Hepatocyte (in vitro differentiated cells): ENCODE data around the gene MBOAT2. TPM values are rescaled to one million over a fixed set of nuclear protein-coding genes. Genes with fewer than 3 reads are reported as not detected.

Source experiments
- DNase-seq: peaks from one replicate; pipeline ENCODE4 v3.0.0-alpha.2; 2016; ENCODE audit warnings: low spot score
- H2AFZ ChIP-seq: fragments of 200-600 bp; sonication (generic); 2 replicates; pipeline ENCODE4 v1.6.0; 2016; ENCODE audit warnings: antibody characterized with exemption, mild to moderate bottlenecking
- H3K27ac ChIP-seq: fragments of 200-600 bp; sonication (generic); 2 replicates; pipeline ENCODE4 v1.5.1; 2016; ENCODE audit warnings: mild to moderate bottlenecking
- H3K27me3 ChIP-seq: fragments of 200-600 bp; sonication (generic); 2 replicates; pipeline ENCODE4 v1.6.1; 2016
- H3K36me3 ChIP-seq: fragments of 200-600 bp; sonication (generic); replicated peaks from 2 replicates; pipeline ENCODE4 v1.5.1; 2016; ENCODE audit warnings: low read depth; ENCODE audit not compliant: insufficient read depth
- H3K4me1 ChIP-seq: fragments of 200-600 bp; sonication (generic); 2 replicates; pipeline ENCODE4 v1.5.1; 2016; ENCODE audit warnings: mild to moderate bottlenecking, moderate library complexity; ENCODE audit not compliant: insufficient read depth
- H3K4me2 ChIP-seq: fragments of 200-600 bp; sonication (generic); 2 replicates; pipeline ENCODE4 v1.6.0; 2016
- H3K4me3 ChIP-seq: fragments of 200-600 bp; sonication (generic); 2 replicates; pipeline ENCODE4 v1.5.1; 2016; ENCODE audit warnings: mild to moderate bottlenecking
- H3K79me2 ChIP-seq: fragments of 200-600 bp; sonication (generic); 2 replicates; pipeline ENCODE4 v1.6.0; 2017; ENCODE audit warnings: mild to moderate bottlenecking
- H3K9me2 ChIP-seq: fragments of 200-600 bp; sonication (generic); replicated peaks from 2 replicates; pipeline ENCODE4 v1.6.0; 2017; ENCODE audit warnings: mild to moderate bottlenecking; ENCODE audit not compliant: insufficient read depth
- H3K9me3 ChIP-seq: fragments of 200-600 bp; sonication (generic); 2 replicates; pipeline ENCODE4 v1.5.1; 2016; ENCODE audit warnings: low read depth, mild to moderate bottlenecking
- H4K20me1 ChIP-seq: fragments of 200-600 bp; sonication (generic); 2 replicates; pipeline ENCODE4 v1.6.0; 2016; ENCODE audit warnings: mild to moderate bottlenecking; ENCODE audit not compliant: insufficient read depth, poor library complexity, severe bottlenecking
- CTCF ChIP-seq: fragments of 200-600 bp; sonication (generic); IDR thresholded peaks from 2 replicates; pipeline ENCODE4 v1.5.1; 2016; ENCODE audit warnings: antibody characterized with exemption, mild to moderate bottlenecking; ENCODE audit not compliant: poor library complexity
- EZH2 ChIP-seq: fragments of 200-600 bp; sonication (generic); IDR thresholded peaks from 2 replicates; pipeline ENCODE4 v1.6.1; 2016; ENCODE audit warnings: antibody characterized with exemption, mild to moderate bottlenecking, borderline replicate concordance
- EZH2phosphoT487 ChIP-seq: fragments of 200-600 bp; sonication (generic); IDR thresholded peaks from one replicate; pipeline ENCODE4 v1.6.1; 2018; ENCODE audit warnings: antibody characterized with exemption, mild to moderate bottlenecking, low read depth, moderate library complexity; ENCODE audit not compliant: unreplicated experiment, severe bottlenecking
- WGBS: methylation state at CpG from one replicate; pipeline ENCODE4 v1.1.6; 2016; ENCODE audit warnings: low lambda C conversion rate; ENCODE audit errors: missing lambda C conversion rate; 5-methylcytosine and 5-hydroxymethylcytosine counted together
- polyA plus RNA-seq: library from polyadenylated mRNA; unstranded; fragments of >200 nt; fragmentation: Nextera tagmentation; extraction: Ambion mirVana; gene quantifications from 2 replicates; pipeline ENCODE4 v1.2.1, GENCODE V29; 2016
- total RNA-seq: library from RNA; depleted of rRNA; stranded (reverse); fragments of >200 nt; gene quantifications from 2 replicates; pipeline ENCODE4 v1.2.3, GENCODE V29; 2014

MBOAT2 gene
- total and polyA plus RNA-seq, 2 experiments from 2014 or later: 22.8 to 35.2 TPM

GRCh38 chr2:8847400-8847799 lies 156.1 kb downstream of the MBOAT2 start:
- WGBS: 75% methylated on average over 6 of the region's 6 CpGs
- no peak overlapping the region for H3K4me3 ChIP-seq
- DNase-seq: no peak
- no peaks in the 10 kb centered on the region for H3K79me2 ChIP-seq
- no peaks in the 10 kb centered on the region for H3K36me3 ChIP-seq
- no peaks in the 10 kb centered on the region for H3K27me3 ChIP-seq
- TF ChIP-seq CTCF: no peak
- TF ChIP-seq EZH2phosphoT487: no peak
- no peak for TF ChIP-seq EZH2
- H3K4me2 ChIP-seq: no peak overlapping the region
- no peaks in the 10 kb centered on the region for H3K4me1 ChIP-seq
- no peaks in the 10 kb centered on the region for H3K9me2 ChIP-seq
- no peak overlapping the region for H2AFZ ChIP-seq
- no peaks in the 10 kb centered on the region for H4K20me1 ChIP-seq
- H3K9me3 ChIP-seq: no peaks in the 10 kb centered on the region
- H3K27ac ChIP-seq: peak overlapping the region; percentile 43

GRCh38 chr2:8841932-8842331 lies 161.6 kb downstream of the MBOAT2 start:
- H3K9me2 ChIP-seq: no peaks in the 10 kb centered on the region

GRCh38 chr2:8840475-8841091 lies 162.9 kb downstream of the MBOAT2 start:
- no peak overlapping the region for H3K27ac ChIP-seq
- H3K4me2 ChIP-seq: no peak overlapping the region
- WGBS: 59% methylated on average over 12 of the region's 12 CpGs

More at GRCh38 chr2:8841932-8842331, 161.6 kb downstream of the MBOAT2 start:
- 88% methylated on average over 4 of the region's 4 CpGs for WGBS
- Histone ChIP-seq H3K4me3 (no peak overlapping the region), H3K27me3 (no peaks in the 10 kb centered on the region), H3K4me1 (no peaks in the 10 kb centered on the region), H3K27ac (no peak overlapping the region), H3K4me2 (no peak overlapping the region), H3K79me2 (peaks cover 7% of the 10 kb centered on the region), H2AFZ (no peak overlapping the region), H3K9me3 (no peaks in the 10 kb centered on the region), H4K20me1 (no peaks in the 10 kb centered on the region), H3K36me3 (no peaks in the 10 kb centered on the region)
- TF ChIP-seq CTCF (no peak), EZH2 (no peak)
- no peak for DNase-seq

More at GRCh38 chr2:8840475-8841091, 162.9 kb downstream of the MBOAT2 start:
- no peak for DNase-seq
- no peaks in the 10 kb centered on the region for H3K36me3 ChIP-seq
- TF ChIP-seq EZH2 (no peak), EZH2phosphoT487 (no peak), CTCF (no peak)
- no peak overlapping the region for H2AFZ ChIP-seq
- H3K9me2 ChIP-seq: no peaks in the 10 kb centered on the region
- H3K4me3 ChIP-seq: no peak overlapping the region
- no peaks in the 10 kb centered on the region for H3K27me3 ChIP-seq
- H4K20me1 ChIP-seq: peaks cover 4% of the 10 kb centered on the region
- peaks cover 21% of the 10 kb centered on the region for H3K79me2 ChIP-seq
- H3K9me3 ChIP-seq: no peaks in the 10 kb centered on the region
- peaks cover 3% of the 10 kb centered on the region for H3K4me1 ChIP-seq
